Glomerular endothelial cell (primary cell): ENCODE data around the gene STX4. TPM values are rescaled to one million over a fixed set of nuclear protein-coding genes. Genes with fewer than 3 reads are reported as not detected.

Experiments
- DNase-seq: peaks from one replicate; pipeline ENCODE4 v3.0.0-alpha.2; 2011; ENCODE audit warnings: low read depth, low spot score; ENCODE audit errors: extremely low read depth
- total RNA-seq: library from RNA; depleted of rRNA; stranded (reverse); fragments of >200 nt; gene quantifications from 2 replicates; pipeline ENCODE4 v1.2.3, GENCODE V29; 2015

STX4 gene
- total RNA-seq: 36.4 and 44.7 TPM in 2 replicates

- peak; percentile 91 for DNase-seq
Measured at GRCh38 chr16:31032736-31033708, at the start of gene STX4. Gene STX4 (plus strand): TSS chr16:31033558. CDS start chr16:31033806, 248 bp downstream.

GRCh38 chr16:30983898-30984610, 49.3 kb upstream of the STX4 start:
- no peak for DNase-seq

- DNase-seq: no peak
Measured at GRCh38 chr16:30984669-30985400, 48.5 kb upstream of the STX4 start, which contains the start of gene HSD3B7. Gene HSD3B7 (plus strand): TSS chr16:30985207. CDS start chr16:30985659, 452 bp downstream.

GRCh38 chr16:30985401-30986128, 47.8 kb upstream of the STX4 start:
- no peak for DNase-seq

GRCh38 chr16:30986129-30986991, 47.0 kb upstream of the STX4 start:
- DNase-seq: no peak

- DNase-seq: no peak
Measured at GRCh38 chr16:30987581-30988190, 45.7 kb upstream of the STX4 start.

GRCh38 chr16:30989469-30990047, 43.8 kb upstream of the STX4 start:
- no peak for DNase-seq

GRCh38 chr16:30990105-30990504, 43.3 kb upstream of the STX4 start:
- no peak for DNase-seq

GRCh38 chr16:30991052-30991451, 42.3 kb upstream of the STX4 start:
- DNase-seq: no peak

GRCh38 chr16:30992276-30992780, 41.0 kb upstream of the STX4 start:
- DNase-seq: no peak

GRCh38 chr16:30992931-30993816, 40.2 kb upstream of the STX4 start:
- no peak for DNase-seq

GRCh38 chr16:30995927-30996323, 37.4 kb upstream of the STX4 start:
- no peak for DNase-seq

- no peak for DNase-seq
Measured at GRCh38 chr16:30996324-30996984, 36.9 kb upstream of the STX4 start.

- no peak for DNase-seq
Measured at GRCh38 chr16:30996985-30997724, 36.2 kb upstream of the STX4 start.

- no peak for DNase-seq
Measured at GRCh38 chr16:30997725-30998711, 35.3 kb upstream of the STX4 start.
